KMS-11 (cell line): ENCODE measurements around the gene SLC22A16.

Experiments
- H2AFZ ChIP-seq: fragments of 200-600 bp; sonication (generic); 2 replicates; pipeline ENCODE4 v1.6.1; 2016; ENCODE audit warnings: antibody characterized with exemption, mixed run types, low read depth
- H3K27ac ChIP-seq: fragments of 200-600 bp; sonication (generic); 2 replicates; pipeline ENCODE4 v1.6.1; 2016; ENCODE audit warnings: mild to moderate bottlenecking, mixed run types
- H3K27me3 ChIP-seq: fragments of 200-600 bp; sonication (generic); 2 replicates; pipeline ENCODE4 v1.6.1; 2017; ENCODE audit warnings: mild to moderate bottlenecking, low read depth, mixed run types, moderate library complexity; ENCODE audit not compliant: insufficient read depth
- H3K36me3 ChIP-seq: fragments of 200-600 bp; sonication (generic); 2 replicates; pipeline ENCODE4 v1.6.1; 2017; ENCODE audit warnings: mild to moderate bottlenecking, mixed run types; ENCODE audit not compliant: insufficient read depth
- H3K4me1 ChIP-seq: fragments of 200-600 bp; sonication (generic); 2 replicates; pipeline ENCODE4 v1.6.1; 2016; ENCODE audit warnings: mild to moderate bottlenecking, low read depth, mixed run types; ENCODE audit not compliant: poor library complexity, severe bottlenecking
- H3K4me2 ChIP-seq: fragments of 200-600 bp; sonication (generic); 2 replicates; pipeline ENCODE4 v1.7.0; 2016; ENCODE audit warnings: mild to moderate bottlenecking, mixed run types
- H3K4me3 ChIP-seq: fragments of 200-600 bp; sonication (generic); IDR thresholded peaks from 2 replicates; pipeline ENCODE4 v1.6.1; 2017; ENCODE audit warnings: low read depth, low read length, mixed read lengths; ENCODE audit not compliant: insufficient read depth
- H3K79me2 ChIP-seq: fragments of 200-600 bp; sonication (generic); 2 replicates; pipeline ENCODE4 v1.6.1; 2016; ENCODE audit warnings: low read depth, mixed run types; ENCODE audit not compliant: insufficient read depth
- H3K9ac ChIP-seq: fragments of 200-600 bp; sonication (generic); 2 replicates; pipeline ENCODE4 v1.6.1; 2016; ENCODE audit warnings: mild to moderate bottlenecking, mixed run types
- H4K20me1 ChIP-seq: fragments of 200-600 bp; sonication (generic); 2 replicates; pipeline ENCODE4 v1.6.1; 2016; ENCODE audit warnings: mild to moderate bottlenecking, mixed run types; ENCODE audit not compliant: insufficient read depth
- CTCF ChIP-seq: fragments of 200-600 bp; sonication (generic); conservative IDR thresholded peaks from 2 replicates; pipeline ENCODE4 v1.6.1; 2017; ENCODE audit warnings: low read depth, mild to moderate bottlenecking, antibody characterized with exemption, low read length, moderate library complexity, mixed read lengths

Gene SLC22A16

DNA sequence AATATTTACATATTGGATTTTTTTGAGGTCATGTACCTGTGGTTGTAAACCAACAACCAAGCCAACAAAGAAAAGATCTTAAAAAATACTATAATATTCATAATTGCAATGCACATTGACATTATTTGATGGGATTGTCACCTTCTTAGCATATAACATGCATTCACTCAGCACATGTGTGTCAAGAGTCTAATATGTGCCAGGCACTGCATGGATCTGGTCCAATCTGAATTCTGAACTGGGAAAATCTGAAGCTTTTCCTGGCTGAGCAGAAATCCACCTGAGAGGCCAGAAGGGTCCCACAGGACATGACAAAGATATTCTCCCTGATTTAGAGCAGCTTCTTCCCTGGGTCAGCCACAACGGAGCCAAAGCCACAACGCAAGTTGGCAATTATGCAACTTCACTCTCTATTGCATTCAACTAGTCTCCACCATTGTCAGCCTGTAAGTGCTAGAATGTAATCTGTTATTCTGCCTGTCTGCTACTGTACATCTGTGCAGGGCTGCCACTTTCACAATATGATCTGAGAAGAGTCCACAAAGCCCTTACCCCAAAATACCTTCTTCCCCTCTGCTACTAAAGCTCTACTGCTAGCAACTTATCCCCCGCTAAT, 44.0 kb downstream of the SLC22A16 start:
- TF ChIP-seq CTCF = no peak
- Histone ChIP-seq H3K4me3 (no peak overlapping the region), H3K27me3 (no peaks in the 10 kb centered on the region), H3K36me3 (no peaks in the 10 kb centered on the region), H2AFZ (no peak overlapping the region), H3K4me1 (no peaks in the 10 kb centered on the region), H3K79me2 (no peaks in the 10 kb centered on the region), H3K27ac (no peak overlapping the region), H3K9ac (no peak overlapping the region), H3K4me2 (no peak overlapping the region), H4K20me1 (no peaks in the 10 kb centered on the region)

- Histone ChIP-seq H3K4me1 (no peaks in the 10 kb centered on the region), H3K4me2 (no peak overlapping the region), H4K20me1 (no peaks in the 10 kb centered on the region), H3K27ac (no peak overlapping the region), H3K79me2 (no peaks in the 10 kb centered on the region), H2AFZ (no peak overlapping the region), H3K4me3 (no peak overlapping the region), H3K27me3 (no peaks in the 10 kb centered on the region), H3K9ac (no peak overlapping the region), H3K36me3 (no peaks in the 10 kb centered on the region)
- no peak for TF ChIP-seq CTCF
These were observed 45.7 kb downstream of the SLC22A16 start for GRCh38 chr6:110430741-110431140.

- H3K4me3 ChIP-seq = no peak overlapping the region
- no peaks in the 10 kb centered on the region for H3K27me3 ChIP-seq
- H3K9ac ChIP-seq = no peak overlapping the region
- no peaks in the 10 kb centered on the region for H3K36me3 ChIP-seq
- no peak overlapping the region for H3K4me2 ChIP-seq
- no peaks in the 10 kb centered on the region for H4K20me1 ChIP-seq
- H3K4me1 ChIP-seq = no peaks in the 10 kb centered on the region
- H2AFZ ChIP-seq = no peak overlapping the region
- no peaks in the 10 kb centered on the region for H3K79me2 ChIP-seq
- no peak overlapping the region for H3K27ac ChIP-seq
- TF ChIP-seq CTCF = no peak
These were observed 46.2 kb downstream of the SLC22A16 start for GRCh38 chr6:110430236-110430635.

DNA sequence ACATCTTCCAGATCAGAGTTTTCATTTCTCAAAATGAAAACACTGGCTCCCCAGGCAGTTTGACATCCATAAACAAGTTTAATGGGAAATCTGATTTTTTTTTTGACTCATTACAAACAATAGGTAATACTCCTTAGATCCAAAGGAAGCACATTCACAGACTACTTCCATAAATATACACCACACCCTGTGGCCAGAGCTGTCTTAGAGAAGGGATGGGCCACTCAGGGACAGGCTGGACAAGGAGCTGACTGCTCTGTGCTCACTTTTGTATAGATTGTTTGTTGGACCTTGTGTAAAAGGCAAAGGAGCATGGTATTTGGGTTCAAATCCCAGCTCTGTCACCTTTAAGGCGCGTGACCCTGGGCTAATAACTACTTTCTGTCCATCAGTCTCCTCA, 48.3 kb downstream of the SLC22A16 start:
- Histone ChIP-seq H3K9ac (no peak overlapping the region), H3K4me1 (no peaks in the 10 kb centered on the region), H3K4me2 (no peak overlapping the region), H4K20me1 (no peaks in the 10 kb centered on the region), H3K27me3 (no peaks in the 10 kb centered on the region), H2AFZ (no peak overlapping the region), H3K4me3 (no peak overlapping the region), H3K36me3 (no peaks in the 10 kb centered on the region), H3K79me2 (no peaks in the 10 kb centered on the region), H3K27ac (no peak overlapping the region)
- TF ChIP-seq CTCF = no peak
